ENCODE results near the gene TRDN. TPM values are rescaled to one million over a fixed set of nuclear protein-coding genes. Genes with fewer than 3 reads are reported as not detected.
A peak's percentile ranks its signal among the peaks of the same experiment; 100 is the strongest.

The TRDN gene
- total RNA-seq, 1 donor from 2014 or later, result not detected

- DNase-seq (ENCODE audit: low spot score), result no peak
- no peak for ATAC-seq
These were observed 428.7 kb downstream of the TRDN start for GRCh38 chr6:123207967-123208510.

- DNase-seq (ENCODE audit: low spot score) (no peak), ATAC-seq (no peak)
These were observed 432.8 kb downstream of the TRDN start for GRCh38 chr6:123203928-123204327.

- ATAC-seq (no peak), DNase-seq (ENCODE audit: low spot score) (no peak)
These were observed 434.8 kb downstream of the TRDN start for GRCh38 chr6:123201869-123202372.

- DNase-seq (ENCODE audit: low spot score) (no peak), ATAC-seq (no peak)
These were observed 443.5 kb downstream of the TRDN start for GRCh38 chr6:123193298-123193697.

GRCh38 chr6:123189816-123190215 lies 446.9 kb downstream of the TRDN start:
- ATAC-seq (no peak), DNase-seq (ENCODE audit: low spot score) (no peak)

GRCh38 chr6:123182998-123183397 lies 453.8 kb downstream of the TRDN start:
- DNase-seq (ENCODE audit: low spot score) (peak; percentile 38), ATAC-seq (no peak)

- no peak for DNase-seq (ENCODE audit: low spot score)
- ATAC-seq, result no peak
These were observed 460.0 kb downstream of the TRDN start for GRCh38 chr6:123176706-123177105.

- no peak for DNase-seq (ENCODE audit: low spot score)
- ATAC-seq, result no peak
These were observed 465.2 kb downstream of the TRDN start for GRCh38 chr6:123171341-123172115.

- no peak for DNase-seq (ENCODE audit: low spot score)
- ATAC-seq, result no peak
These were observed 467.0 kb downstream of the TRDN start for GRCh38 chr6:123169774-123170095.

GRCh38 chr6:123168892-123169773 lies 467.6 kb downstream of the TRDN start:
- ATAC-seq, result peak; percentile 77
- no peak for DNase-seq (ENCODE audit: low spot score)

GRCh38 chr6:123168466-123168865 lies 468.3 kb downstream of the TRDN start:
- DNase-seq (ENCODE audit: low spot score) (no peak), ATAC-seq (no peak)

Other genes starting within 250 kb of the TRDN start
- not detected for gene NKAIN2, start 166.9 kb upstream of the TRDN start, total RNA-seq